Lower leg skin (tissue), 3 donors: ENCODE measurements around the gene TFAP2E.

ENCODE experiments used
- CTCF ChIP-seq, 3 donors: fragments of 450-650 bp; IDR thresholded peaks; one replicate each; pipeline ENCODE4 v1.5.1; 2016; ENCODE audit warnings: antibody characterized with exemption in 3 of 3, mild to moderate bottlenecking in 3 of 3, moderate library complexity in 2 of 3
- POLR2A ChIP-seq, 2 donors: fragments of 450-650 bp; IDR thresholded peaks; one replicate each; pipeline ENCODE4 v1.6.1; 2016 to 2017; ENCODE audit warnings: antibody characterized with exemption in 2 of 2, mild to moderate bottlenecking in 1 of 2, moderate library complexity in 1 of 2

DNA sequence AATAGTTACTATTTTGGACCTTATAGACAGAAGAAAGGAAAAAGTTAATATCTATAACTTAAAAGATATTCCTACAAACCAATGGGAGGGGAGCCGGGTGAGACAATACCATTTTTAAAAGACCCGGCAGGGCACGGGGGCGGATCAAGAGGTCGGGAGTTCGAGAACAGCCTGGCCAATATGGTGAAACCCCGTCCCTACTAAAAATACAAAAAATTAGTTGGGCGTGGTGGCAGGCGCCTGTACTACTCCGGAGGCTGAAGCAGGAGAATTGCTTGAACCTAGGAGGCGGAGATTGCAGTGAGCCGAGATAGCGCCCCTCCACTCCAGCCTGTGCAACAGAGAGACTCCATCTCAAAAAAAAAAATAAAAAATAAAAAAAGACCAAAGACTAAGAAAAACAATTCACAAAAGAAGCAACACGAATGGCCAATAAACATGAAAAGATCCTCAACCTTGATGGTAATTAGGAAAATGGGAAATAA, 69.4 kb downstream of the TFAP2E start:
- no peak for TF ChIP-seq CTCF (IDR thresholded peaks at IDR 0.05)
- no peak for TF ChIP-seq POLR2A (IDR thresholded peaks at IDR 0.05)
